CD4-positive, CD25-positive, alpha-beta regulatory T cell (primary cell): ENCODE data around the gene LGR4. TPM values are rescaled to one million over a fixed set of nuclear protein-coding genes. Genes with fewer than 3 reads are reported as not detected.

ENCODE experiments used
- ATAC-seq, 2 donors: fragments of 150-1000 bp; cut with Tn5 transposase; one replicate each; pipeline ENCODE4 v1.10.0; 2021; ENCODE audit warnings: low read depth in 2 of 2, moderate number of reproducible peaks in 2 of 2, moderate library complexity in 1 of 2
- DNase-seq, 3 donors: peaks; one replicate each; pipeline versions ENCODE4 v3.0.0 to v3.0.0-alpha.2; 2012 to 2022; ENCODE audit warnings: mixed read lengths in 1 of 3
- H3K27ac ChIP-seq: one replicate; pipeline ENCODE4 v1.7.0; 2013; ENCODE audit warnings: mild to moderate bottlenecking, low read length; ENCODE audit not compliant: insufficient read depth, poor library complexity, severe bottlenecking
- H3K27me3 ChIP-seq: one replicate; pipeline ENCODE4 v1.7.0; 2013; ENCODE audit warnings: low read length; ENCODE audit not compliant: control insufficient read depth, insufficient read depth
- H3K36me3 ChIP-seq: one replicate; pipeline ENCODE4 v1.7.0; 2013; ENCODE audit warnings: mild to moderate bottlenecking, low read length, moderate library complexity; ENCODE audit not compliant: control insufficient read depth, insufficient read depth
- H3K4me1 ChIP-seq: 2 replicates; pipeline ENCODE4 v1.7.0; 2013; ENCODE audit warnings: mild to moderate bottlenecking, low read length; ENCODE audit not compliant: insufficient read depth, control insufficient read depth, poor library complexity, severe bottlenecking
- H3K4me3 ChIP-seq: one replicate; pipeline ENCODE4 v1.7.0; 2013; ENCODE audit warnings: low read depth, mild to moderate bottlenecking, low read length, moderate library complexity
- H3K9me3 ChIP-seq, 2 experiments: 1 replicate in 1 of 2; 2 replicates in 1 of 2; pipeline ENCODE4 v1.7.0; 2013; ENCODE audit warnings: low read length in 2 of 2, mild to moderate bottlenecking in 1 of 2, moderate library complexity in 1 of 2; ENCODE audit not compliant: control insufficient read depth in 2 of 2
- H3K27ac Mint-ChIP-seq, 3 donors: one replicate each; pipeline ENCODE4 v1.8.0; 2020 to 2022; ENCODE audit warnings: mild to moderate bottlenecking in 3 of 3, mixed read lengths in 3 of 3, moderate library complexity in 2 of 3
- H3K27me3 Mint-ChIP-seq: one replicate; pipeline ENCODE4 v1.8.0; 2022; ENCODE audit warnings: mild to moderate bottlenecking, mixed read lengths
- H3K36me3 Mint-ChIP-seq: one replicate; pipeline ENCODE4 v1.8.0; 2020; ENCODE audit warnings: mixed read lengths
- H3K4me1 Mint-ChIP-seq, 4 donors: one replicate each; pipeline ENCODE4 v1.8.0; 2020 to 2022; ENCODE audit warnings: mixed read lengths in 4 of 4, mild to moderate bottlenecking in 1 of 4
- H3K4me3 Mint-ChIP-seq, 4 donors: one replicate each; pipeline ENCODE4 v1.8.0; 2020 to 2022; ENCODE audit warnings: mild to moderate bottlenecking in 4 of 4, mixed read lengths in 4 of 4, moderate library complexity in 3 of 4
- H3K9me3 Mint-ChIP-seq, 7 donors: one replicate each; pipeline ENCODE4 v1.8.0; 2020 to 2022; ENCODE audit warnings: mixed read lengths in 7 of 7, mild to moderate bottlenecking in 3 of 7, moderate library complexity in 2 of 7
- polyA plus RNA-seq, 4 donors: library from polyadenylated mRNA; unstranded; fragments of 300-500 nt; fragmentation: Illumina TruSeq; gene quantifications; one replicate each; pipeline ENCODE4 v1.2.3, GENCODE V29; 2021
- total RNA-seq: library from RNA; stranded (reverse); gene quantifications from one replicate; pipeline ENCODE4 v1.2.3, GENCODE V29; 2022

Gene LGR4
- total and polyA plus RNA-seq, 5 donors from 2014 or later = 0.27 to 2.7 (median 0.45) TPM; not detected in 1

GRCh38 chr11:27375370-27375769 is 97.2 kb downstream of the LGR4 start:
- no peaks in the 10 kb centered on the region for H3K4me1 Mint-ChIP-seq
- no peak for DNase-seq
- H3K9me3 Mint-ChIP-seq = no peaks in the 10 kb centered on the region
- no peak for ATAC-seq
- H3K36me3 ChIP-seq = no peaks in the 10 kb centered on the region
- no peaks in the 10 kb centered on the region for H3K36me3 Mint-ChIP-seq
- H3K4me1 ChIP-seq = no peaks in the 10 kb centered on the region
- peaks cover 5% of the 10 kb centered on the region for H3K27me3 ChIP-seq
- H3K27ac Mint-ChIP-seq = no peak overlapping the region
- no peaks in the 10 kb centered on the region for H3K9me3 ChIP-seq
- no peak overlapping the region for H3K4me3 Mint-ChIP-seq
- H3K27me3 Mint-ChIP-seq = peaks cover 21% of the 10 kb centered on the region
- no peak overlapping the region for H3K4me3 ChIP-seq
- H3K27ac ChIP-seq = no peak overlapping the region

- DNase-seq (no peak), ATAC-seq (no peak)
- no peak overlapping the region for H3K4me3 ChIP-seq
- no peak overlapping the region for H3K27ac ChIP-seq
- Mint-ChIP-seq H3K27ac (no peak overlapping the region), H3K9me3 (no peaks in the 10 kb centered on the region), H3K4me1 (no peaks in the 10 kb centered on the region), H3K36me3 (no peaks in the 10 kb centered on the region), H3K27me3 (peaks cover 17% of the 10 kb centered on the region), H3K4me3 (no peak overlapping the region)
- H3K27me3 ChIP-seq = peaks cover 5% of the 10 kb centered on the region
- no peaks in the 10 kb centered on the region for H3K4me1 ChIP-seq
- H3K36me3 ChIP-seq = no peaks in the 10 kb centered on the region
- H3K9me3 ChIP-seq = no peaks in the 10 kb centered on the region
These were observed 98.6 kb downstream of the LGR4 start for GRCh38 chr11:27373856-27374602.

- Mint-ChIP-seq H3K9me3 (no peaks in the 10 kb centered on the region), H3K4me1 (no peaks in the 10 kb centered on the region), H3K27ac (no peak overlapping the region), H3K27me3 (peaks cover 13% of the 10 kb centered on the region), H3K36me3 (no peaks in the 10 kb centered on the region), H3K4me3 (no peak overlapping the region)
- Histone ChIP-seq H3K27ac (no peak overlapping the region), H3K4me1 (no peaks in the 10 kb centered on the region), H3K27me3 (peaks cover 2% of the 10 kb centered on the region), H3K9me3 (no peaks in the 10 kb centered on the region), H3K4me3 (no peak overlapping the region), H3K36me3 (no peaks in the 10 kb centered on the region)
- DNase-seq (no peak), ATAC-seq (no peak)
These were observed 99.2 kb downstream of the LGR4 start for GRCh38 chr11:27373392-27373791.

DNA sequence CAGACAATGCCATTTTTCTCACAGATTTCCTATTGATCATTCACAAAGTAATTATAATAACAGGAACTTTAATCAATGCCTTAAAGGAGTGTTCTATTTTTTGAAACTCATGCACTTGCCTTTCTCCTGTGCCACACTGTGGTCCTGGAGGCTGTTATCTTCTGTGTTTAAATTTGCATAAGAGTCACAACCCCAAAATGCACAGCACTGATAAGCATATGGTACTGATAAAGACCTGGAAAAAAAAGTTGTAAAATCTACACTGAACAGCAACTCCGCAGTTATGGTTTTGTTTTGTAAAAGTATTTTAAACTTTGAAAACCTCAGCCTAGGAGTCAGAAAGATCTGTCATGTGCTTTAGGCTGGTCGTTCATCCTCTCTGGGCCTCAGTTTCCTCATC is 100.4 kb downstream of the LGR4 start:
- ATAC-seq = no peak
- H3K4me3 Mint-ChIP-seq = no peak overlapping the region
- no peaks in the 10 kb centered on the region for H3K36me3 Mint-ChIP-seq

GRCh38 chr11:27371489-27371888 is 101.1 kb downstream of the LGR4 start:
- Mint-ChIP-seq H3K36me3 (no peaks in the 10 kb centered on the region), H3K27me3 (peaks cover 2% of the 10 kb centered on the region)

More for the DNA sequence above, 100.4 kb downstream of the LGR4 start:
- Mint-ChIP-seq H3K27me3 (peaks cover 7% of the 10 kb centered on the region), H3K9me3 (no peaks in the 10 kb centered on the region), H3K4me1 (no peaks in the 10 kb centered on the region), H3K27ac (no peak overlapping the region)
- no peaks in the 10 kb centered on the region for H3K36me3 ChIP-seq
- no peak overlapping the region for H3K4me3 ChIP-seq
- H3K27me3 ChIP-seq = peaks cover 2% of the 10 kb centered on the region
- H3K9me3 ChIP-seq = no peaks in the 10 kb centered on the region
- DNase-seq = no peak
- H3K4me1 ChIP-seq = no peaks in the 10 kb centered on the region
- no peak overlapping the region for H3K27ac ChIP-seq

DNA sequence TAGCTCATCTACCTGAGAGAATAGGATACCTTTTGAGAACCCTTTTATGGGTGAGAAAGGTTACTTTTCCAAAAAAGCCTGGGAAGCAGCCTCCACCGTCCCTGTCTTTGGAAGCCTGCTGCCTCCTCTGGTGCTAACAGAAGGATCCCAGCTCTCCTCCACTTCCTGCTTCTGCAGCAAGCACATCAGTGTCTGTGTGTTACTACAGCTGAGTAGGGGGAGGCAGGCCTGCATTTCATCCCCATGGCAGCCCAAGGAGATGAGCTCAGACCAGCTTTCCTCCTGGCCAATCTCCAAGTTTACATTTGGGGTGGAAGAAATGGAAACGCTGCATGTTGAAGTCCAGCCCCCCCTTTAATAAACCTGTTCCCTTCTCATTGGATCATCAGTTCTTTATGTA is 102.2 kb downstream of the LGR4 start:
- no peaks in the 10 kb centered on the region for H3K27me3 Mint-ChIP-seq
- Histone ChIP-seq H3K9me3 (no peaks in the 10 kb centered on the region), H3K4me1 (no peaks in the 10 kb centered on the region), H3K4me3 (no peak overlapping the region), H3K27ac (no peak overlapping the region), H3K27me3 (no peaks in the 10 kb centered on the region), H3K36me3 (no peaks in the 10 kb centered on the region)
- ATAC-seq (no peak), DNase-seq (no peak)
- H3K4me1 Mint-ChIP-seq = no peaks in the 10 kb centered on the region
- H3K36me3 Mint-ChIP-seq = no peaks in the 10 kb centered on the region
- H3K9me3 Mint-ChIP-seq = no peaks in the 10 kb centered on the region
- H3K27ac Mint-ChIP-seq = no peak overlapping the region
- H3K4me3 Mint-ChIP-seq = no peak overlapping the region

More at GRCh38 chr11:27371489-27371888, 101.1 kb downstream of the LGR4 start:
- DNase-seq = no peak
- no peaks in the 10 kb centered on the region for H3K36me3 ChIP-seq
- H3K27ac ChIP-seq = no peak overlapping the region
- no peak overlapping the region for H3K4me3 Mint-ChIP-seq
- H3K27me3 ChIP-seq = no peaks in the 10 kb centered on the region
- no peaks in the 10 kb centered on the region for H3K4me1 ChIP-seq
- no peak overlapping the region for H3K27ac Mint-ChIP-seq
- H3K4me3 ChIP-seq = no peak overlapping the region
- H3K4me1 Mint-ChIP-seq = no peaks in the 10 kb centered on the region
- H3K9me3 Mint-ChIP-seq = no peaks in the 10 kb centered on the region
- H3K9me3 ChIP-seq = no peaks in the 10 kb centered on the region
- ATAC-seq = no peak

- Histone ChIP-seq H3K27ac (no peak overlapping the region), H3K4me3 (no peak overlapping the region), H3K27me3 (no peaks in the 10 kb centered on the region), H3K36me3 (no peaks in the 10 kb centered on the region), H3K4me1 (peaks cover 8% of the 10 kb centered on the region), H3K9me3 (no peaks in the 10 kb centered on the region)
- ATAC-seq (no peak), DNase-seq (no peak)
- no peaks in the 10 kb centered on the region for H3K27me3 Mint-ChIP-seq
- no peaks in the 10 kb centered on the region for H3K9me3 Mint-ChIP-seq
- H3K4me3 Mint-ChIP-seq = no peak overlapping the region
- no peaks in the 10 kb centered on the region for H3K36me3 Mint-ChIP-seq
- no peak overlapping the region for H3K27ac Mint-ChIP-seq
- H3K4me1 Mint-ChIP-seq = peaks cover 0 to 11% (median 9%) of the 10 kb centered on the region in 4 donors
These were observed 104.7 kb downstream of the LGR4 start for GRCh38 chr11:27367881-27368280.

DNA sequence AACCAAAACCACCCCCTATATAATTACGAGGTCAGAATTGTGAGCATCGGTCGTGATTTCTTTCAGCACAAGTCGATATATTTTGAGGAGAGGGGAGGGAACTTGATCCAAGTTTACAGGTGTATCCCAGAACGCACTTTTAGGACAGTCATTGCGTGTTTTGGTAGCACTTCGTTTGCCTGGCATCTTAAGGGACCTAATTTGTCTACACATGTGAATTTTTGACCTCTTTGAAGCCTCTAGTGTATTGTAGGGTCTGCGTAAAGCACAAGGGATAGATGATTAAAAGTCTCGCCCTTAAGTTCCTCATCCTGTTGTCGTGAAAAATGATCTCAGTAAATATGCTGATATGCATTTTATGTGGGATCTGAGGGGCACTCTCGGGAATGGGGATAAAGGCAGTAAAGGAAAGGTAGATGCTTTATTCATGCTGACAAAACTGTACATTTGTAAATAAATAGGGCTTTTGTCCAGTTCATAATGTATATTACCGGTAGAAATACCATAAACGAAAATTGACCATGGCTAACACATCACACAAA is 108.9 kb downstream of the LGR4 start:
- no peaks in the 10 kb centered on the region for H3K36me3 ChIP-seq
- no peak for ATAC-seq

More for the DNA sequence above, 108.9 kb downstream of the LGR4 start:
- no peaks in the 10 kb centered on the region for H3K9me3 ChIP-seq
- peak overlapping the region; percentile 73 for H3K4me3 ChIP-seq
- H3K27ac Mint-ChIP-seq = peak overlapping the region; percentile 34 to 96 (median 91)
- H3K4me1 ChIP-seq = peaks cover 17% of the 10 kb centered on the region
- no peak for DNase-seq
- H3K27me3 Mint-ChIP-seq = no peaks in the 10 kb centered on the region
- peak overlapping the region; percentile 55 for H3K27ac ChIP-seq
- peaks cover 11 to 46% (median 36%) of the 10 kb centered on the region in 4 donors for H3K4me1 Mint-ChIP-seq
- no peaks in the 10 kb centered on the region for H3K27me3 ChIP-seq
- H3K9me3 Mint-ChIP-seq = peaks cover 0 to 1% (median 0%) of the 10 kb centered on the region in 7 donors
- H3K36me3 Mint-ChIP-seq = no peaks in the 10 kb centered on the region
- peak overlapping the region; percentile 85 to 96 (median 92) for H3K4me3 Mint-ChIP-seq
